GM20000 (cell line): ENCODE results near the gene OR10A6.

ENCODE experiments used
- DNase-seq: peaks from one replicate; pipeline ENCODE4 v3.0.0; 2012; ENCODE audit warnings: low spot score
- CTCF ChIP-seq: IDR thresholded peaks from 2 replicates; pipeline ENCODE4 v1.5.1; 2012; ENCODE audit warnings: mild to moderate bottlenecking, control low read depth; ENCODE audit errors: extremely low read depth, missing control alignments

OR10A6 gene

GRCh38 chr11:7910286-7910788 lies 20.7 kb downstream of the OR10A6 start:
- DNase-seq: no peak
- no peak for TF ChIP-seq CTCF

- TF ChIP-seq CTCF: no peak
These were observed 21.3 kb downstream of the OR10A6 start for GRCh38 chr11:7909585-7910285.

GRCh38 chr11:7907121-7907520 lies 23.9 kb downstream of the OR10A6 start:
- no peak for TF ChIP-seq CTCF
- no peak for DNase-seq

More at GRCh38 chr11:7909585-7910285, 21.3 kb downstream of the OR10A6 start:
- no peak for DNase-seq

GRCh38 chr11:7906481-7906880 lies 24.6 kb downstream of the OR10A6 start:
- TF ChIP-seq CTCF: no peak
- DNase-seq: no peak

GRCh38 chr11:7905961-7906429 lies 25.1 kb downstream of the OR10A6 start:
- no peak for TF ChIP-seq CTCF
- no peak for DNase-seq

GRCh38 chr11:7905549-7905948 lies 25.5 kb downstream of the OR10A6 start:
- DNase-seq: no peak
- TF ChIP-seq CTCF: no peak

- DNase-seq: no peak
- TF ChIP-seq CTCF: no peak
These were observed 26.2 kb downstream of the OR10A6 start for GRCh38 chr11:7904917-7905316.
